SJCRH30 (cell line): ENCODE data around the gene ASH1L. TPM values are rescaled to one million over a fixed set of nuclear protein-coding genes. Genes with fewer than 3 reads are reported as not detected.

Experiments used
- DNase-seq, 2 experiments: peaks; one replicate each; pipeline ENCODE4 v3.0.0-alpha.2; 2015 to 2020
- H3K27ac ChIP-seq: fragments of 250-450 bp; sonication (Bioruptor Pico); 2 replicates; pipeline ENCODE4 v1.5.1; 2020; ENCODE audit warnings: mild to moderate bottlenecking, moderate library complexity
- H3K27me3 ChIP-seq: fragments of 250-450 bp; sonication (Bioruptor Pico); 2 replicates; pipeline ENCODE4 v1.5.1; 2020; ENCODE audit warnings: mild to moderate bottlenecking, moderate library complexity
- H3K36me3 ChIP-seq: fragments of 250-450 bp; sonication (Bioruptor Pico); 2 replicates; pipeline ENCODE4 v1.5.1; 2020; ENCODE audit warnings: mild to moderate bottlenecking, moderate library complexity
- H3K4me1 ChIP-seq: fragments of 250-450 bp; sonication (Bioruptor Pico); 2 replicates; pipeline ENCODE4 v1.5.1; 2020; ENCODE audit warnings: mild to moderate bottlenecking, moderate library complexity
- H3K4me3 ChIP-seq: fragments of 250-450 bp; sonication (Bioruptor Pico); 2 replicates; pipeline ENCODE4 v1.5.1; 2020; ENCODE audit warnings: mild to moderate bottlenecking, moderate library complexity
- H3K9me3 ChIP-seq: fragments of 250-450 bp; sonication (Bioruptor Pico); replicated peaks from 2 replicates; pipeline ENCODE4 v1.5.1; 2020; ENCODE audit warnings: mild to moderate bottlenecking, moderate library complexity
- total RNA-seq: library from RNA; depleted of rRNA; stranded (reverse); fragments of >200 nt; shearing (Covaris generic); gene quantifications from 2 replicates; pipeline ENCODE4 v1.2.3, GENCODE V29; 2014

ASH1L gene
- total RNA-seq, 1 experiment from 2014 or later = 35.1 TPM

DNA sequence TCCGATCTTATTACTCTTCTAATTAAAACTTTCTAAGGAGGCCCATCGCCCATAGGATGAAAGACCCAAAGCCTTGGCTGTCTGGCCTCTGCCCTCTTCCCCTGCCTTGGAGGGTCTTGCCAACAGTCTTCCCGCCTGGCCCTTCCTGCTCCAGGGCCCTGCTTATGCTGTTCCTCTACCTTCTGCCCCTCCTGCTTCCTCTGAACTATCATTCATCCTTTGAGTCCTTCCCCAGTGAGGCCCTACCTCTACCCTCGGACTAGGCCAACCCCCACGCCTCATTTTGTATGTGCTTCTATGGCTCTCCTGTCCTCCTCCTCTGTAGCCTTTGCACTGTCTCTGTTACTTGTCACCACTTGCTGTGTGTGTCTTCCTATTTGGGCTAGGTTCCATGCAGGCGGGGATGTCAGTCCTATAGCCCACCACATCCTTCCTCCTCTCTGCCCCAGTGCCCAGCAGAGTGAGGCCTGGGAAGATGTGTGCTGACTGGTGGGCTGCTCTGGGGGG lies 236.5 kb downstream of the ASH1L start:
- no peaks in the 10 kb centered on the region for H3K27me3 ChIP-seq
- H3K4me1 ChIP-seq = no peaks in the 10 kb centered on the region
- no peaks in the 10 kb centered on the region for H3K9me3 ChIP-seq
- no peak overlapping the region for H3K4me3 ChIP-seq
- no peaks in the 10 kb centered on the region; the same call in 1 of the 2 replicates for H3K36me3 ChIP-seq
- DNase-seq = no peak
- no peak overlapping the region for H3K27ac ChIP-seq

- H3K9me3 ChIP-seq = no peaks in the 10 kb centered on the region
- H3K4me3 ChIP-seq = no peak overlapping the region
- H3K4me1 ChIP-seq = no peaks in the 10 kb centered on the region
- no peaks in the 10 kb centered on the region; the same call in 1 of the 2 replicates for H3K36me3 ChIP-seq
- no peak overlapping the region for H3K27ac ChIP-seq
- H3K27me3 ChIP-seq = no peaks in the 10 kb centered on the region
- DNase-seq = no peak
These were observed 237.1 kb downstream of the ASH1L start for GRCh38 chr1:155325603-155325893.

DNA sequence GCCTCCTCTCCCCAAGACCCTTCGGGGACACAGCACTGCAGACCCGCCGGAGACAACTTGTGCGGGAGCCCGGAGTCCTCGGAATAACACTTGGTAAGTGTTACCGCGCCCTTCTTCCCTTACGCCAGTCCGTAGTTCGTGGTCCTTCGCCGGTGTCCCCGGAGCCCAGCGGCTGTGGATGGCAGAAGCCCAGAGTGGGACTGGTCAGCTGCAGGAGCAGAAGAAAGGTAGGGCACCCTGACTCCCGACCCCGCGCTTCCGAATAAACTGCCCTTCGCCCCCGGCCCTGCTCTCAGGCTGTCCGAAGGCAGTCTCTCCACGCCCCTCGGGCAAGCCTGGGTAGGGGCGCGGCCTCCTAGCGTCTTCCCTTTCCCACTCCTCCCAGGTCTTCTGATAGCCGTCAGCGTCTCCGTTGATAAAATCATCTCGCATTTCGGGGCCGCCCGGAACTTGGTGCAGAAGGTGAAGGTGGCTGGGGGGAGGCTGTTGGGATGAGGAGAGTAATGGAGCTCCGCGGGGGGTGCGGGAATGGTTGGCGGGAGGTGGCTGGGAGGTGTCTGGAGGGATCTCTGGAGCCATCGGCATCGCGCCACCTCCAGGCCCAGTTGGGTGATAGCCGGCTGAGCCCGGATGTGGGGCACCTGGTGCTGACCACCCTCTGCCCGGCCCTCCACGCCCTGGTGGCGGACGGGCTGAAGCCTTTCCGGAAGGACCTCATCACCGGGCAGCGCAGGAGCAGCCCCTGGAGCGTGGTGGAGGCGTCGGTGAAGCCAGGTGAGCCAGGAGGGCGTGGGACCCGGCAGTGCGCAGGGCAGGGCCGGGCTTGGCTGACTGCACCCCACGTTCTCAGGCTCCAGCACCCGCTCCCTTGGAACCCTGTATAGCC lies 237.6 kb downstream of the ASH1L start:
- Histone ChIP-seq H3K27me3 (no peaks in the 10 kb centered on the region), H3K27ac (peak overlapping the region; percentile 11), H3K9me3 (no peaks in the 10 kb centered on the region), H3K36me3 (no peaks in the 10 kb centered on the region; the same call in 1 of the 2 replicates), H3K4me1 (no peaks in the 10 kb centered on the region), H3K4me3 (peak overlapping the region; percentile 76)
- DNase-seq = peak in 1 of 2 experiments; percentile 37

DNA sequence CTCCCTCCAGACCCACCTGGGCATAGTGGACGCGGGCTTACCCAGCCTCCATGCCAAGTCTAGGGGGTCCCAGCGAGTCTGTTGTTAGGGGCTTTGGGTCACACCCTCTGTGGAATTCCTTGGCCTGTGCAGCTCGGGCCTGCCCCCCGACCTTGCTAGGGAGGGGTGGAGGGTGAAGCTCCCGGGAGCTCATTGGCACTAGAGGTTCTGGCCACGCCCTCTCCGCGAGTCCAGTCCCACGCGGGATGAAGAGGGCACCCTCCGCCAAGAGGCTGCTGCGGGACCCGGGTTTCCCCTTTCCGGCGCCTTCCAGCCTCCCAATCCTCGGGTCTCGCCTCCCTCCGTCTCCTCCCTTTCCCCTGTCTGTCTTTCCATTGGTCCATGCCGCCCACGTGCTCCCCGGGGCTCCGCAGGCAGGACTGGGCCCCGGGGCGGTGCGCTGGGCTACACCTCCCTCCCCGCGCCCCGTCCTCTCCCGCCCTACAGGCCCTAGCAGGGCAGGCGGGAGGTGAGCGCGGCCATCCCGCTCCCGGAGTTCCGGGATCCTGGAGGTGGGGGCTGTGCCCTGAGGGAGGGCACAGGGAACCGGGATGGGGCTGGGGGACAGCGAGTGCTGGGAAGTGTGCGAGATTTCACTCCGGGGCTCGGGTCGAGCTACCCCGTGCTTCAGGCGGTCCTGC lies 238.4 kb downstream of the ASH1L start:
- peak; percentile 96 for DNase-seq
- no peaks in the 10 kb centered on the region for H3K4me1 ChIP-seq
- peak overlapping the region; percentile 76 for H3K4me3 ChIP-seq
- H3K27me3 ChIP-seq = no peaks in the 10 kb centered on the region
- H3K9me3 ChIP-seq = no peaks in the 10 kb centered on the region
- H3K27ac ChIP-seq = peak overlapping the region; percentile 57
- no peaks in the 10 kb centered on the region for H3K36me3 ChIP-seq

- H3K9me3 ChIP-seq = no peaks in the 10 kb centered on the region
- peak overlapping the region; percentile 57 for H3K27ac ChIP-seq
- H3K36me3 ChIP-seq = no peaks in the 10 kb centered on the region
- peak; percentile 78 to 86 for DNase-seq
- no peaks in the 10 kb centered on the region for H3K4me1 ChIP-seq
- no peaks in the 10 kb centered on the region for H3K27me3 ChIP-seq
- peak overlapping the region; percentile 76 for H3K4me3 ChIP-seq
These were observed 238.9 kb downstream of the ASH1L start for GRCh38 chr1:155323729-155324036.

- Histone ChIP-seq H3K27ac (peak overlapping the region; percentile 57; the same call in 1 of the 2 replicates), H3K27me3 (no peaks in the 10 kb centered on the region), H3K4me1 (no peaks in the 10 kb centered on the region), H3K4me3 (peak overlapping the region; percentile 76), H3K36me3 (no peaks in the 10 kb centered on the region), H3K9me3 (no peaks in the 10 kb centered on the region)
- peak; percentile 96 for DNase-seq
These were observed 239.5 kb downstream of the ASH1L start for GRCh38 chr1:155322953-155323728.

GRCh38 chr1:155322571-155322952 lies 240.0 kb downstream of the ASH1L start:
- peak; percentile 44 to 53 for DNase-seq
- Histone ChIP-seq H3K9me3 (no peaks in the 10 kb centered on the region), H3K4me1 (no peaks in the 10 kb centered on the region), H3K36me3 (no peaks in the 10 kb centered on the region), H3K27ac (no peak overlapping the region; the same call in 1 of the 2 replicates), H3K4me3 (peak overlapping the region; percentile 76), H3K27me3 (no peaks in the 10 kb centered on the region)

GRCh38 chr1:155321639-155322503 lies 240.7 kb downstream of the ASH1L start:
- Histone ChIP-seq H3K27me3 (no peaks in the 10 kb centered on the region), H3K9me3 (no peaks in the 10 kb centered on the region), H3K4me1 (no peaks in the 10 kb centered on the region), H3K27ac (no peak overlapping the region), H3K36me3 (no peaks in the 10 kb centered on the region), H3K4me3 (peak overlapping the region; percentile 76)
- DNase-seq = peak in 1 of 2 experiments; percentile 24

- DNase-seq = no peak
- no peak within 1 kb of the TSS for H3K27ac ChIP-seq
- H3K4me1 ChIP-seq = no peaks in the 10 kb centered on the region
- no peak within 1 kb of the TSS for H3K4me3 ChIP-seq
- no peaks in the 10 kb centered on the region for H3K27me3 ChIP-seq
- H3K36me3 ChIP-seq = 0 out of 2 replicates have a peak, but pooled peaks cover 1% of the 10 kb centered on the region
- no peaks in the 10 kb centered on the region for H3K9me3 ChIP-seq
These were observed 241.7 kb downstream of the ASH1L start, which contains the start of gene RUSC1 for GRCh38 chr1:155320661-155321617. TSS of gene RUSC1 (plus strand) at chr1:155320894. CDS start at chr1:155321774, 880 bp downstream.

- Histone ChIP-seq H3K4me3 (no peak overlapping the region), H3K27ac (no peak overlapping the region)
- no peak for DNase-seq
These were observed 242.4 kb downstream of the ASH1L start for GRCh38 chr1:155320252-155320651.

GRCh38 chr1:155319536-155319935 lies 243.1 kb downstream of the ASH1L start:
- H3K9me3 ChIP-seq = no peaks in the 10 kb centered on the region
- H3K36me3 ChIP-seq = 0 out of 2 replicates have a peak, but pooled peaks cover 2% of the 10 kb centered on the region
- no peaks in the 10 kb centered on the region for H3K27me3 ChIP-seq
- no peaks in the 10 kb centered on the region for H3K4me1 ChIP-seq
- H3K27ac ChIP-seq = no peak overlapping the region
- H3K4me3 ChIP-seq = no peak overlapping the region
- DNase-seq = no peak

More at GRCh38 chr1:155320252-155320651, 242.4 kb downstream of the ASH1L start:
- Histone ChIP-seq H3K4me1 (no peaks in the 10 kb centered on the region), H3K27me3 (no peaks in the 10 kb centered on the region), H3K9me3 (no peaks in the 10 kb centered on the region), H3K36me3 (0 out of 2 replicates have a peak, but pooled peaks cover 2% of the 10 kb centered on the region)

- H3K36me3 ChIP-seq = peaks cover 6% of the 10 kb centered on the region
These were observed 244.5 kb downstream of the ASH1L start for GRCh38 chr1:155318082-155318481.

DNA sequence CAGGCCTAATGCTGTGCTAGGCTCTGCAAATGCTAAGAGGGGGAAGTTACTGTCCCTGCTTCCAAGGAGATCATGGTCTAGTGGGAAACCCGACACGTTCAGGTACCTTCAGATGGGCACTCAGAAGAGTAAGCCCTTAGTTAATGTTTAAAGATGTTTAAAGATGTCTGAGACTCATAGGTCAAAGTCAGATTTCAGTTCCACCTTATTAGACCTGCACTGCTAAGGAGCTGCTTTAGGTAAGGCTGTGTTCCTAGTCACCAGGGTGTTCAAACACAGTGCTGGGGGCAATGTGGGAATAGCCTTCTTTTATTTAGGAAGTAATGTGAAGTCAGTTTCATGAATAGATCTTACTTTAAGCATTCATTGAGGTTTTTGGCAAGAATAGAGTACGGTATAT lies 245.7 kb downstream of the ASH1L start:
- H3K36me3 ChIP-seq = peaks cover 7% of the 10 kb centered on the region
- no peak for DNase-seq
- H3K27me3 ChIP-seq = no peaks in the 10 kb centered on the region
- no peaks in the 10 kb centered on the region for H3K9me3 ChIP-seq
- no peaks in the 10 kb centered on the region for H3K4me1 ChIP-seq
- no peak overlapping the region for H3K4me3 ChIP-seq
- no peak overlapping the region for H3K27ac ChIP-seq

More at GRCh38 chr1:155318082-155318481, 244.5 kb downstream of the ASH1L start:
- no peak for DNase-seq
- Histone ChIP-seq H3K4me1 (no peaks in the 10 kb centered on the region), H3K9me3 (no peaks in the 10 kb centered on the region), H3K27me3 (no peaks in the 10 kb centered on the region), H3K4me3 (no peak overlapping the region), H3K27ac (no peak overlapping the region)
